ENCODE results near the gene CXCL8. TPM values are rescaled to one million over a fixed set of nuclear protein-coding genes. Genes with fewer than 3 reads are reported as not detected.

The CXCL8 gene
- total RNA-seq, 4 donors from 2014 or later: 0.62 to 1.9 (median 1.2) TPM; not detected in 1

DNA sequence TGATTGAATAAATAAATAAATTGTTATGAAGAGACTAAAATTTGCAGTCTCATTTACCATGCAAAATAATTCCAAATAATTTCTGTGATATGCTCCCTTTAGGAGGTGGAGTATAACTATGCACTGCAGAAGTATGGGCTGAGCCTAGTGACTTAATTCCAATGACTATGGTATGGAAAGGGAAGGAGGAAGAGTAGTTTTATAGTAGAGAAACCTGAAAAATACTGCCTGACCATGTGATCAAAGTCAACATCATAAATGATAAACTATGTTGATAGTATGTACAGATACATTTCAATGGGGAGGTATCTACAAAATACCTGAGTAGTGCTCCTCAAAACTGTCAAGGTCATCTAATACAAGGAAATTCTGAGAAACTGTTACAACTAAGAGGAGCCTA, 14.6 kb downstream of the CXCL8 start:
- Histone ChIP-seq H3K27ac (no peak overlapping the region), H3K9me3 (no peaks in the 10 kb centered on the region), H3K27me3 (no peaks in the 10 kb centered on the region), H3K4me3 (no peak overlapping the region), H3K36me3 (no peaks in the 10 kb centered on the region), H3K4me1 (no peaks in the 10 kb centered on the region)
- no peak for TF ChIP-seq POLR2AphosphoS5 (IDR thresholded peaks at IDR 0.05)
- no peak for TF ChIP-seq POLR2A (IDR thresholded peaks at IDR 0.05)
- TF ChIP-seq, protein P1, sequence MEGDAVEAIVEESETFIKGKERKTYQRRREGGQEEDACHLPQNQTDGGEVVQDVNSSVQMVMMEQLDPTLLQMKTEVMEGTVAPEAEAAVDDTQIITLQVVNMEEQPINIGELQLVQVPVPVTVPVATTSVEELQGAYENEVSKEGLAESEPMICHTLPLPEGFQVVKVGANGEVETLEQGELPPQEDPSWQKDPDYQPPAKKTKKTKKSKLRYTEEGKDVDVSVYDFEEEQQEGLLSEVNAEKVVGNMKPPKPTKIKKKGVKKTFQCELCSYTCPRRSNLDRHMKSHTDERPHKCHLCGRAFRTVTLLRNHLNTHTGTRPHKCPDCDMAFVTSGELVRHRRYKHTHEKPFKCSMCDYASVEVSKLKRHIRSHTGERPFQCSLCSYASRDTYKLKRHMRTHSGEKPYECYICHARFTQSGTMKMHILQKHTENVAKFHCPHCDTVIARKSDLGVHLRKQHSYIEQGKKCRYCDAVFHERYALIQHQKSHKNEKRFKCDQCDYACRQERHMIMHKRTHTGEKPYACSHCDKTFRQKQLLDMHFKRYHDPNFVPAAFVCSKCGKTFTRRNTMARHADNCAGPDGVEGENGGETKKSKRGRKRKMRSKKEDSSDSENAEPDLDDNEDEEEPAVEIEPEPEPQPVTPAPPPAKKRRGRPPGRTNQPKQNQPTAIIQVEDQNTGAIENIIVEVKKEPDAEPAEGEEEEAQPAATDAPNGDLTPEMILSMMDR (IDR thresholded peaks at IDR 0.05): no peak
- no peak for TF ChIP-seq EP300 (IDR thresholded peaks at IDR 0.05)
- no peak for ATAC-seq

DNA sequence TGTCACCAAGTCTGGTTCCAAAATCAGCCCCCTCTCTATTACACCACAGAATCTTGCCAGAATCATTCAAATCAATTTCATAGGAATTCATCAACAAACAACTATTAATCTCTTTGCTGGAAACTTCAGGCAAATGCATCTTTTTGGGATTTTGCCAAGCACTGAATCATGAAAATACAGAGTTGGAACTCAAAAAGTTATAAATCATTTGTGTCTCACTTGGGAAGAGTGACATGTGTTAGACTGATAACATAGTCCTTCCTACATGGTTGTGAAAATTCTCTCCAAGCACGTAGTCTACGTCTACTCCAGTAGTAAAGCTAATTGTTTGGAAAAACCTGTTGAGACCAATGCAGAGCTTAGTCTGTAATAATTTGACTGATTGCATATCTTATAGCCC, 19.0 kb downstream of the CXCL8 start:
- no peak overlapping the region for H3K4me3 ChIP-seq
- WGBS, 2 donors (ENCODE audit: low coverage in 1 of 2): 59 to 76% methylated on average over 2 of the region's 2 CpGs
- no peak overlapping the region for H3K27ac ChIP-seq
- no peaks in the 10 kb centered on the region for H3K36me3 ChIP-seq
- H3K27me3 ChIP-seq: no peaks in the 10 kb centered on the region
- no peak for ATAC-seq
- H3K4me1 ChIP-seq: no peaks in the 10 kb centered on the region
- no peaks in the 10 kb centered on the region for H3K9me3 ChIP-seq
- TF ChIP-seq, protein P1 (IDR thresholded peaks at IDR 0.05): no peak
- TF ChIP-seq POLR2AphosphoS5 (IDR thresholded peaks at IDR 0.05) (no peak), EP300 (IDR thresholded peaks at IDR 0.05) (no peak), POLR2A (IDR thresholded peaks at IDR 0.05) (no peak)

DNA sequence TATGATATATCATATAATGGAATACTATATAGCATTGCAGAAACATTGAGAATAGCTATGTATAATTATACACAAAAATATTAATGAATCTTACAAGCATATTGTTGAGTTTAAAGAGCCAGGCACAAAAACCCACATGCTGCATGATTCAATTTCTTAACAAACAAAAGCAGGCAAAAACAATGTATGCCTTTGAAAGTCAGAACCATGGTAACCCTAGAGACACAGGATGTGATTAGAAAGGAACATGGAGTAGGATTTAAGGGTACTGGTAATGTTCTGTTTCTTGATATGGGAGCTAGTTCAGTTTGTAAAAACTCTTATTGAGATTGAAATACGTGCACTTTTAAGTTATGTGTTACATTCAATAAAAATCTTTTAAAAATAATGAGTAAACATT, 21.5 kb downstream of the CXCL8 start:
- WGBS, 2 donors (ENCODE audit: low coverage in 1 of 2): 70 to 86% methylated on average over 1 of the region's 1 CpG
- H3K36me3 ChIP-seq: no peaks in the 10 kb centered on the region
- H3K4me1 ChIP-seq: no peaks in the 10 kb centered on the region
- H3K4me3 ChIP-seq: no peak overlapping the region
- H3K27me3 ChIP-seq: no peaks in the 10 kb centered on the region
- no peak overlapping the region for H3K27ac ChIP-seq
- TF ChIP-seq POLR2AphosphoS5 (IDR thresholded peaks at IDR 0.05) (no peak), POLR2A (IDR thresholded peaks at IDR 0.05) (no peak), EP300 (IDR thresholded peaks at IDR 0.05) (no peak)
- TF ChIP-seq, protein P1 (IDR thresholded peaks at IDR 0.05): no peak
- H3K9me3 ChIP-seq: no peaks in the 10 kb centered on the region
- ATAC-seq: no peak

DNA sequence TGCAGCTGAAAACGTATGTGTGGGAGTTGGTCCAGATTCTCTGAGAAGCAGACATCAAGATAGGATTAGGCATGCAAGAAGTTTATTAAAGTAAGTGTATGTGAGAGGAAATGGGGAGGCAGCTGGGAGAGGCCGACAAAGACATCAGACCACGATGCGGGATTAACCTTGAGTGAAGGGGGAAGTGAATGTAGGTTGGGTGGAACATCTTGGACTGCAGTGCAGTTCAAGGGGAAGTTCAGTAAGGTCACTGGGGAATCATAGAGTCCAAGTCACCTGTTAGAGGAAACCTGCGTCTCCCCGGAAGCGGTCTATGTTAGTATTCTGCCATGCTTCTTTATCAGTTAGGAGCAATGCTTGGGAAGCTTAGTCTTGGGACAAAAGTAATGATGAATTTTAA, 22.0 kb downstream of the CXCL8 start:
- Histone ChIP-seq H3K27me3 (no peaks in the 10 kb centered on the region), H3K36me3 (no peaks in the 10 kb centered on the region), H3K4me3 (no peak overlapping the region), H3K27ac (no peak overlapping the region), H3K9me3 (no peaks in the 10 kb centered on the region), H3K4me1 (no peaks in the 10 kb centered on the region)
- WGBS, 2 donors (ENCODE audit: low coverage in 1 of 2): 67 to 81% methylated on average over 7 of the region's 7 CpGs
- TF ChIP-seq POLR2AphosphoS5 (IDR thresholded peaks at IDR 0.05) (no peak), POLR2A (IDR thresholded peaks at IDR 0.05) (no peak), EP300 (IDR thresholded peaks at IDR 0.05) (no peak)
- TF ChIP-seq, protein P1 (IDR thresholded peaks at IDR 0.05): no peak
- ATAC-seq: no peak

DNA sequence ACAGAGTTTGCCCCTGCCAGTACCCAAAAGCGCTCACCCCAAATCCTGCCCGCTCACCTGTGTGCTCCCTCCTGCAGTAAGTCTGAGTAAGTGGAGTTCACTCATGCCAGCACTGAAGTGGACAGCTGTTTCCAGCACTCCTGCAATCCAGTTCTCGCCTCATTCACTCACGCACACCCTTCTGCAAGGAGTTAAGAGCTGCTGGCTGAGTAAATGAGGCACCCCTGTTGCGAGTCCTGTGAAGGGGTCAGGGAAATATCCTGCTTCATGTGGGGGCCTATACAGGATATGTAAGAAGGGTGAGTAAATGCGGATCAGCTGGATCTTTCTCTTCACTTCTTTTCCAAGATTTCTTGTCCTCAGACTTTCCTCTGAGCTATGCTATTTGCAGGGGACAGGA, 23.5 kb downstream of the CXCL8 start:
- no peaks in the 10 kb centered on the region for H3K4me1 ChIP-seq
- 50 to 94% methylated on average over 1 to 2 of the region's 6 CpGs for WGBS, 2 donors (ENCODE audit: low coverage in 1 of 2)
- no peak overlapping the region for H3K4me3 ChIP-seq
- no peak for ATAC-seq
- no peak for TF ChIP-seq POLR2A (IDR thresholded peaks at IDR 0.05)
- TF ChIP-seq EP300 (IDR thresholded peaks at IDR 0.05): no peak
- TF ChIP-seq, protein P1 (IDR thresholded peaks at IDR 0.05): no peak
- TF ChIP-seq POLR2AphosphoS5 (IDR thresholded peaks at IDR 0.05): no peak
- no peak overlapping the region for H3K27ac ChIP-seq
- H3K9me3 ChIP-seq: no peaks in the 10 kb centered on the region
- no peaks in the 10 kb centered on the region for H3K36me3 ChIP-seq
- H3K27me3 ChIP-seq: no peaks in the 10 kb centered on the region

Measured in gastroesophageal sphincter (tissue), 4 donors.